ENCODE measurements around the gene KCNC1.

The KCNC1 gene

GRCh38 chr11:17798253-17798652 is 63.7 kb downstream of the KCNC1 start:
- DNase-seq: no peak

GRCh38 chr11:17798716-17799115 is 64.1 kb downstream of the KCNC1 start:
- no peak for DNase-seq

- DNase-seq: no peak
These were observed 64.6 kb downstream of the KCNC1 start for GRCh38 chr11:17799147-17799546.

- DNase-seq: no peak
These were observed 66.6 kb downstream of the KCNC1 start for GRCh38 chr11:17801166-17801565.

GRCh38 chr11:17802491-17802890 is 67.9 kb downstream of the KCNC1 start:
- DNase-seq: no peak

- no peak for DNase-seq
These were observed 69.3 kb downstream of the KCNC1 start for GRCh38 chr11:17803754-17804334.

GRCh38 chr11:17805043-17805442 is 70.5 kb downstream of the KCNC1 start:
- DNase-seq: no peak

- DNase-seq: no peak
These were observed 71.3 kb downstream of the KCNC1 start for GRCh38 chr11:17805873-17806272.

GRCh38 chr11:17807034-17807433 is 72.5 kb downstream of the KCNC1 start:
- DNase-seq: no peak

GRCh38 chr11:17810041-17810440 is 75.5 kb downstream of the KCNC1 start:
- DNase-seq: no peak

GRCh38 chr11:17810746-17811145 is 76.2 kb downstream of the KCNC1 start:
- DNase-seq: no peak

GRCh38 chr11:17811352-17811751 is 76.8 kb downstream of the KCNC1 start:
- DNase-seq: no peak

GRCh38 chr11:17812091-17812864 is 77.7 kb downstream of the KCNC1 start:
- no peak for DNase-seq

- DNase-seq: no peak
These were observed 78.2 kb downstream of the KCNC1 start for GRCh38 chr11:17812865-17813187.

- DNase-seq: no peak
These were observed 78.9 kb downstream of the KCNC1 start for GRCh38 chr11:17813391-17814059.

- no peak for DNase-seq
These were observed 80.0 kb downstream of the KCNC1 start for GRCh38 chr11:17814546-17814945.

GRCh38 chr11:17816232-17816931 is 81.8 kb downstream of the KCNC1 start:
- no peak for DNase-seq

- no peak for DNase-seq
These were observed 87.2 kb downstream of the KCNC1 start for GRCh38 chr11:17821648-17822400.

GRCh38 chr11:17822401-17822781 is 87.8 kb downstream of the KCNC1 start:
- no peak for DNase-seq

- DNase-seq: no peak
These were observed 92.4 kb downstream of the KCNC1 start for GRCh38 chr11:17827006-17827405.

GRCh38 chr11:17828311-17828751 is 93.8 kb downstream of the KCNC1 start:
- no peak for DNase-seq

- no peak for DNase-seq
These were observed 96.6 kb downstream of the KCNC1 start for GRCh38 chr11:17831228-17831627.

GRCh38 chr11:17831883-17832282 is 97.3 kb downstream of the KCNC1 start:
- no peak for DNase-seq

Measured in effector CD4-positive, alpha-beta T cell (primary cell).